ENCODE data around the gene NCBP2. TPM values are rescaled to one million over a fixed set of nuclear protein-coding genes. Genes with fewer than 3 reads are reported as not detected.
"Not testable (repeated sequence)": the region's sequence is repeated elsewhere in the genome, so short reads cannot be mapped to it uniquely, and the experiment has no call there.

The NCBP2 gene
- total RNA-seq, 2 experiments from 2014 or later, result 94.8 to 107 TPM

DNA sequence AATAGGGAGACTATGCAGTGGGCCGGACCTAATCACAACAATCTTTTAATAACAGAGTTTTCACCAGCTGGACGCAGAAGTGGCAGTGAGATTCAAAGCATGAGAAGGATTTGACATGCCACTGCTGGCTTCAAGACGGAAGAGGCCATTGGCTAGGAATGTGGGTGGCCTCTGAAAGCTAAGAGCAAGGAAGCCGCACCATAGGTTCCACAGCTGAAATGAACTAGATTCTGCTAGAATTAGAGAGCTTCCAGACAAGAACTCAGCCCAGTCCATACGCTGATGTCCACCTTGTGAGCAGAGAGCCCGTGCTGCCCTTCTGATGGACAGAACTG lies 6.9 kb upstream of the NCBP2 start:
- ChIA-PET CTCF (interaction anchor here (0.6 kb wide), 1 partner anchor 41 kb away, joined by 3 read pairs; no protein-coding TSS in a partner anchor), POLR2A (no interaction called here)
- ATAC-seq, result no peak
- Mint-ChIP-seq H3K4me3 (no peak overlapping the region), H3K27me3 (no peaks in the 10 kb centered on the region), H3K27ac (no peak overlapping the region), H3K36me3 (ENCODE audit: low read depth) (peaks cover 6% of the 10 kb centered on the region), H3K4me1 (peaks cover 7% of the 10 kb centered on the region), H3K9me3 (ENCODE audit: low read depth) (no peaks in the 10 kb centered on the region)
- DNase-seq, result no peak
- intact Hi-C loops (cut with DNase I, micrococcal nuclease), result loop anchor here in 1 of 2 experiments (10.0 kb wide), 1 partner anchor 344 kb away; no protein-coding TSS in a partner anchor

DNA sequence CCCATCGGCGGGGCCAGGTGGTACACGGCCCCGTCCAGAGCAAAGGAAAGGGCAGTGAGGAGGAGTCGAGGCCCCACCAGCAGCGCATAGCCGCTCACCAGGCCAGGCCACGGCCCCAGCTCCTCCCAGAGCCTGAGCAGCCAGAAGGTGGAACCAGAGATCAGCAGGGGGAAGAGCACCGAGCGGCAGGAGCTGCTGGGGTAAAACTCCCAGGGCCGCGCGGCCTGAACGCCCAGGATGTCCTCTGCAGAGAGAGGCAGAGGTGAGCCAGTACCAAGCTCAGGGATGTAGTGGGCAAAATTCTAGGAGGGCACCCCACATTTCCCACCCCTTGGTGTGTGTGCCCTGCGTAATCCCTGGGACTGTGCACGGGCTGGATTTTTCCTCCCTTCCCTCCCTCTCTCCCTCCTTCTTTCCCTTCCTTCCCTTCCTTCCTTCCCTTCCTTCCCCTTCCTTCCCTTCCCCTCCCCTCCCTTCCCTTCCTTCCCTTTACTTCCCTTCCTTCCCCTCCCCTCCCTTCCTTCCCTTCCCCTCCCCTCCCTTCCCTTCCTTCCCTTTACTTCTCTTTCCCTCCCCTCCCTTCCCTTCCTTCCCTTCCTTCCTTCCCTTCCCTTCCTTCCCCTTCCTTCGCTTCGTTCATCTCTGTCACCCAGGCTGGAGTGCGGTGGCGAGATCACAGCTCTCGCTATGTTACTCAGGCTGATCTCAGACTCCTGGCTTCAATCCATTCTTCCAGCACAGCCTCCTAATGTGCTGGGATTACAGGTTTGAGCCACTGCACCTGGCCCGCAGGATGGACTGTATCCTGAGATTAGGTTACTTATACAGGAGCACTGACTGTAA lies 6.3 kb upstream of the NCBP2 start:
- no peaks in the 10 kb centered on the region for H3K9me3 Mint-ChIP-seq (ENCODE audit: low read depth)
- H3K27ac Mint-ChIP-seq, result no peak overlapping the region
- no peak for DNase-seq
- peaks cover 8% of the 10 kb centered on the region for H3K36me3 Mint-ChIP-seq (ENCODE audit: low read depth)
- H3K27me3 Mint-ChIP-seq, result no peaks in the 10 kb centered on the region
- H3K4me3 Mint-ChIP-seq, result no peak overlapping the region
- no peak for ATAC-seq
- intact Hi-C loops (cut with DNase I, micrococcal nuclease), result loop anchor here in 1 of 2 experiments (10.0 kb wide), 1 partner anchor 344 kb away; no protein-coding TSS in a partner anchor
- ChIA-PET CTCF (interaction anchor here (0.6 to 0.8 kb wide), 3 partner anchors 10 to 238 kb away, joined by 3 to 4 read pairs (median 3); no protein-coding TSS in a partner anchor), POLR2A (no interaction called here)
- peaks cover 13% of the 10 kb centered on the region for H3K4me1 Mint-ChIP-seq

DNA sequence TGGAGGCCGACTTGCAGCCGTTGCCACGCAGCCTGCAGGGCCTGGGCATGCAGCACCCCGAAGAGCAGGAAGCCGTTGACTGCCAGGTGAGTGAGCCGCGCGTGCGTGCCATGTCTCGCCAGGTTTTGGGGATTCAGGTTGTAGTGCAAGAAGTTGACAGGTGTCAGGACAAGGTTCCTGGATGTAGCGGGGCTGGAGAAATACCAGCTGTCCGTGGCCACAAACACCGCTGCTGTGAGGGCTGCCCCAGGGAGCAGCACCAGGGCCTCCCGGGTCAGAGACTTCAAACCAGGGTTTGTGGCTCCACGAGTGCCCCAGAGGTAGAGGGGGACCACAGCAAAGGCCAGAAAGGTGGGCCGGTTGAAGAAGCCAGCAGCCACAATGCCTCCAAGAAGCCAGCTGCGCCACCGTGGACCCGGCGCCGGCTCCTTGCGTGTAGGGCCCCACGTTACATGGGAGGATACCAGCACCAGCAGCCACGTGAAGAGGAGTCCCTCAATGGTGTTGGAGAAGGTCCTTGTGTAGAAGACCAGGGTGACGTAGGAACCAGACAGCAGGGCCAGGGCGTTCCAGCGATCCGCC lies 5.6 kb upstream of the NCBP2 start:
- DNase-seq, result no peak
- CTCF ChIA-PET, result interaction anchor here (0.6 to 0.8 kb wide), 2 partner anchors 9 to 239 kb away, joined by 3 to 4 read pairs; no protein-coding TSS in a partner anchor
- Mint-ChIP-seq H3K27ac (no peak overlapping the region), H3K9me3 (ENCODE audit: low read depth) (no peaks in the 10 kb centered on the region), H3K36me3 (ENCODE audit: low read depth) (peaks cover 15% of the 10 kb centered on the region), H3K27me3 (no peaks in the 10 kb centered on the region), H3K4me1 (peaks cover 19% of the 10 kb centered on the region), H3K4me3 (no peak overlapping the region)
- POLR2A ChIA-PET, result no interaction called here
- no peak for ATAC-seq
- intact Hi-C loops (cut with DNase I, micrococcal nuclease), result loop anchor here in 1 of 2 experiments (10.0 kb wide), 1 partner anchor 343 kb away; no protein-coding TSS in a partner anchor

DNA sequence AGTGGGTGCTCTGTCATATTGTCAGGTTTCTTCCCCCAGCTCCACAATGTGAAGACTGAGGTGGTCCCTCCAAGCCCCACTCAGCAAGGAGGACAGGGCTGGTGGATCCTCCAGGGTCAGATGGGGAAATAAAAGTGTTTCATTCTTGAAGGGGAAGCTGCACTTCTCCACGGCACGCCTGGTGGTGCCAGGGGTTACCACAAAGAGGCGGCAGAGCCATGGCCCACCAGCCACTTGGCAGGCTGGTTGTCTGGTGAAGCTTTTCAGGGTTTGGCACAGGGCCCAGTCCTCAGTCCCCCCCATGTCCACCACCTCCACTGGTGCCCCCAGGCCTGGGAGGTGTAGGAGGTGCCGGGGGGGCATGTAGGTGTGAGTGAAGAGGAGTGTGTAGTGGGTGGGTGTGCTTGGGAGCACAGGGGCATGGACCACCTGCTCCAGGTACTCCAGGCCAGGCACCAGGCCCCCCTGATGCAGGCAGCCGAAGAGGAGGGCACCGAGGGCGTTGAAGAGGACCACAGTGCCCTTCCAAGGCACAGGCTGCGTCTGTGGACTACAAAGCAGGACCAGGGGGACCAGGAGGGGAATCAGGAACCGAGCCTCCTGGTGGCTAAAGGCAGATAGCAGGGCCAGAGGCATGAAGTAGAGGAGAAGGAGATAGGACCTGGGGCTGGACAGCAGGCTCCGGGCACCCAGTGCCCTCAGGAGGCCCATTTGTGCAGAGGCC lies 5.0 kb upstream of the NCBP2 start:
- ChIA-PET POLR2A (no interaction called here), CTCF (interaction anchor here (0.8 kb wide), 1 partner anchor 8 kb away, joined by 3 read pairs; no protein-coding TSS in a partner anchor)
- no peaks in the 10 kb centered on the region for H3K27me3 Mint-ChIP-seq
- peaks cover 19% of the 10 kb centered on the region for H3K4me1 Mint-ChIP-seq
- no peak overlapping the region for H3K4me3 Mint-ChIP-seq
- ATAC-seq (no peak), DNase-seq (no peak)
- no peaks in the 10 kb centered on the region for H3K9me3 Mint-ChIP-seq (ENCODE audit: low read depth)
- peaks cover 16% of the 10 kb centered on the region for H3K36me3 Mint-ChIP-seq (ENCODE audit: low read depth)
- H3K27ac Mint-ChIP-seq, result no peak overlapping the region
- intact Hi-C loops (cut with DNase I, micrococcal nuclease), result loop anchor here in 1 of 2 experiments (10.0 kb wide), 1 partner anchor 342 kb away; no protein-coding TSS in a partner anchor

DNA sequence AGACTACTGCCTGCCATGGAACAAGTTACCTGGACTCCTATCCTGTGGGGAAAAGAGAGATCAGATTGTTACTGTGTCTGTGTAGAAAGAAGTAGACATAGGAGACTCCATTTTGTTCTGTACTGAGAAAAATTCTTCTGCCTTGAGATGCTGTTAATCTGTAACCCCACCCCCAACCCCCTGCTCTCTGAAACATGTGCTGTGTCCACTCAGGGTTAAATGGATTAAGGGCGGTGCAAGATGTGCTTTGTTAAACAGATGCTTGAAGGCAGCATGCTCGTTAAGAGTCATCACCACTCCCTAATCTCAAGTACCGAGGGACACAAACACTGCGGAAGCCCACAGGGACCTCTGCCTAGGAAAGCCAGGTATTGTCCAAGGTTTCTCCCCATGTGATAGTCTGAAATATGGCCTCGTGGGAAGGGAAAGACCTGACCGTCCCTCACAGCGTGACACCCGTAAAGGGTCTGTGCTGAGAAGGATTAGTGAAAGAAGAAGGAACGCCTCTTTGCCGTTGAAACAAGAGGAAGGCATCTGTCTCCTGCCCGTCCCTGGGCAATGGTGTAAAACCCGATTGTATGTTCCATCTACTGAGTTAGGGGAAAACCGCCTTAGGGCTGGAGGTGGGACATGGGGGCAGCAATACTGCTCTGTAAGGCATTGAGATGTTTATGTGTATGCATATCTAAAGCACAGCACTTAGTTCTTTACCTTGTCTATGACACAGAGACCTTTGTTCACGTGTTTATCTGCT lies 1.9 kb upstream of the NCBP2 start:
- DNase-seq; H3K9me3 Mint-ChIP-seq (ENCODE audit: low read depth); ATAC-seq; POLR2A ChIA-PET; H3K27me3 Mint-ChIP-seq: not testable (repeated sequence)
- CTCF ChIA-PET, result interaction anchor here (1.2 to 1.5 kb wide), 2 partner anchors 11 to 333 kb away, joined by 4 read pairs; no protein-coding TSS in a partner anchor
- H3K27ac Mint-ChIP-seq, result peak overlapping the region; percentile 92
- H3K4me1 Mint-ChIP-seq, result peaks cover 37% of the 10 kb centered on the region
- intact Hi-C loops (cut with DNase I, micrococcal nuclease), result loop anchor here (5.0 to 10.0 kb wide), 3 partner anchors 312 to 1502 kb away; partner anchors contain the start of gene ACAP2 (in 1 of the 2)
- peaks cover 39% of the 10 kb centered on the region for H3K36me3 Mint-ChIP-seq (ENCODE audit: low read depth)
- H3K4me3 Mint-ChIP-seq, result peak overlapping the region; percentile 93

DNA sequence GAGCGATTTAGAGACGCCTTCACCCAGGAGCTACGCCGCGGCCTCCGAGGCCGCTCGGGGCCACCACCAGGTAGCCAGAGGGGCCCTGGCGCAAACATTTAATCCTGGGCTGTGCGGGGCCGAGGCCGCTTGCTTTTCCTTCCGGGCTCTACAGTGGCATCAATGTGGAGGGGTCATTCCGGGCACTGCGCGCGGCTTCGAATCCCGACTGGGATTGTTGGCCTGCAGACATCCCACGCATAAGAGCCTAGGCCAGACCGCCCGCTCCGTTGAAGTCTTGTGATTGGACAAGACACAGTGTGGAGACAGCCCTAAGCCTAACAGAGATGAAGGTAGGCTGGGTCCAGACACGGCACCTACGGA lies 568 bp upstream of the NCBP2 start:
- no peaks in the 10 kb centered on the region for H3K9me3 Mint-ChIP-seq (ENCODE audit: low read depth)
- peaks cover 43% of the 10 kb centered on the region for H3K4me1 Mint-ChIP-seq
- peak overlapping the region; percentile 92 for H3K27ac Mint-ChIP-seq
- CTCF ChIA-PET, result interaction anchor here (0.7 to 2.8 kb wide), 7 partner anchors 9 to 406 kb away, joined by 3 to 18 read pairs (median 3); partner anchors contain the start of gene SENP5
- DNase-seq (peak; percentile 37), ATAC-seq (no peak)
- H3K4me3 Mint-ChIP-seq, result peak overlapping the region; percentile 93
- H3K36me3 Mint-ChIP-seq (ENCODE audit: low read depth), result peaks cover 48% of the 10 kb centered on the region
- POLR2A ChIA-PET, result interaction anchor here (1.2 to 1.8 kb wide), 2 partner anchors 75 to 107 kb away, joined by 3 to 14 read pairs; partner anchors contain the start of gene SENP5
- H3K27me3 Mint-ChIP-seq, result no peaks in the 10 kb centered on the region
- intact Hi-C loops (cut with DNase I, micrococcal nuclease), result loop anchor here (1.0 to 10.0 kb wide), 13 partner anchors 26 to 1501 kb away; partner anchors contain the start of genes FBXO45 (in 2 of the 2), SENP5 (in 2 of the 2), WDR53 (in 2 of the 2) and ACAP2 (in 1 of the 2)

DNA sequence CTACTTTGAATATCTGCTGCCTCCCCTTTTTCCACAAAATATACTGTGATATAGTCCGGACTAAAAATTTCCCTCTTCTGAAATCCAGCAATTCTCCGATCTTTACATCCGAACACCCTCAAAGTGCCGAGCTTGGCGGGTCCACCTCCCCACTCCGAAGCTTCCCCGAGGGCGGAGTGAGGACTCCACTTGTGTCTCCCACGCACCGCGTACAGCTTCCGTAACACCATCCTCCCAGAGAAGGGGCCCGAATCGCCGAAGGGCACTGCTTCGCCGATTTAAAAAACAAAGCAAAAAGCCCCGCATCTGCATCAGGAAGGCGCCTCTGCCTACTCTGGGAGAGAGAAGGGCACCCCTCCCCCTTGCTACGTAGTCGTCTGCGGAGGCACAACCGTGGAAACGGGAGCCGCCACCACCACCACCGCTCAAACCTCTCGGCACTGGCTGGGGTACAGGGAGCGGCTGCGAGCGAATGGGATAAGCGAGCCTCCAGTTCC lies 551 bp downstream of the NCBP2 start:
- POLR2A ChIA-PET, result interaction anchor here (0.5 to 1.8 kb wide), 5 partner anchors 74 to 829 kb away, joined by 3 to 14 read pairs (median 3); partner anchors contain the start of gene SENP5
- intact Hi-C loops (cut with DNase I, micrococcal nuclease), result loop anchor here (1.0 to 10.0 kb wide), 13 partner anchors 28 to 1499 kb away; partner anchors contain the start of genes FBXO45 (in 2 of the 2), SENP5 (in 2 of the 2), WDR53 (in 2 of the 2) and ACAP2 (in 1 of the 2)
- Mint-ChIP-seq H3K36me3 (ENCODE audit: low read depth) (peaks cover 59% of the 10 kb centered on the region), H3K9me3 (ENCODE audit: low read depth) (no peaks in the 10 kb centered on the region), H3K27ac (peak overlapping the region; percentile 99), H3K4me1 (peaks cover 45% of the 10 kb centered on the region), H3K4me3 (peak overlapping the region; percentile 93), H3K27me3 (no peaks in the 10 kb centered on the region)
- DNase-seq (peak; percentile 79), ATAC-seq (peak; percentile 42)
- CTCF ChIA-PET, result interaction anchor here (0.7 to 2.8 kb wide), 6 partner anchors 10 to 343 kb away, joined by 3 to 18 read pairs (median 4); partner anchors contain the start of gene SENP5

DNA sequence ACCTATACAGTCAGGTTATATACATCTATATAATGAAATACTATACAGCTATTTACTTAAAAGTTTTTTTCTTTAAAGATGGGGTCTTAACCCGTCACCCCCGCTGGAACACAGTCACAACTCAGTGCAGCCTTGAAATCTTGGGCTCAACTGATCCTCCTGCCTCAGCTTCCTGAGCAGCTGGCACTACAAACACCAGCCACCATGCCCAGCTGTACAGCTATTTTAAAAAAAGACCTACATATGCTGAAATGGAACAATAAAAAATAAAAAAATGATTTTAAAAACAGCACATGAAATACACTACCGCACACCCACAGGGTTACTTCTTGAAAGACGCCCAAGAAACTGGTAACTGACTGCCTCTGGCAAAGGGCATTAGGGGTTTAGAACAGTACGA lies 3.8 kb downstream of the NCBP2 start:
- peaks cover 31% of the 10 kb centered on the region for H3K4me1 Mint-ChIP-seq
- DNase-seq, result no peak
- H3K4me3 Mint-ChIP-seq, result no peak overlapping the region
- no peak for ATAC-seq
- CTCF ChIA-PET, result interaction anchor here (0.7 kb wide), 1 partner anchor 9 kb away, joined by 3 read pairs; no protein-coding TSS in a partner anchor
- POLR2A ChIA-PET, result no interaction called here
- H3K27ac Mint-ChIP-seq, result peak overlapping the region; percentile 83
- intact Hi-C loops (cut with DNase I, micrococcal nuclease), result no loop called here
- peaks cover 71% of the 10 kb centered on the region for H3K36me3 Mint-ChIP-seq (ENCODE audit: low read depth)
- no peaks in the 10 kb centered on the region for H3K9me3 Mint-ChIP-seq (ENCODE audit: low read depth)
- no peaks in the 10 kb centered on the region for H3K27me3 Mint-ChIP-seq

DNA sequence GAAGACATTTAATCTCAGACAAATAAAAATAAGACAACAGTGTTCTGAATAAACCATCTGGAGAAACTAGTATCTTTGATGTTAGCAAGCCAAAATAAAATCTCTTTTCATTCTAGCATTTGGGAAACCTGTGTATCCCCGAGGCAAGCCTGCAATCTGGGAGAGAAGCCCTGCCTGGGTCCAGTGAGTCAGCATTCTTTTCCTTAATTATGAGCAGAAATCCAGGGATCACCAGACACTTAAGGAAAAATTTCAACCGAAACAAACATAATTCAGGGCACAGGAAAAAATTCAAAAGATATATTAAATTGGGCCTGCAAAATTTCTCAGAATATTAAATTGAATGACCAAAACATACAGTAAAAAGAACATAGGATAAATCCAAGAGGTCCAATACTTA lies 4.2 kb downstream of the NCBP2 start:
- ChIA-PET CTCF (interaction anchor here (0.8 kb wide), 1 partner anchor 84 kb away, joined by 3 read pairs; no protein-coding TSS in a partner anchor), POLR2A (no interaction called here)
- peaks cover 26% of the 10 kb centered on the region for H3K4me1 Mint-ChIP-seq
- H3K27me3 Mint-ChIP-seq, result no peaks in the 10 kb centered on the region
- H3K36me3 Mint-ChIP-seq (ENCODE audit: low read depth), result peaks cover 70% of the 10 kb centered on the region
- H3K4me3 Mint-ChIP-seq, result no peak overlapping the region
- H3K9me3 Mint-ChIP-seq (ENCODE audit: low read depth), result no peaks in the 10 kb centered on the region
- no peak for ATAC-seq
- intact Hi-C loops (cut with DNase I, micrococcal nuclease), result no loop called here
- peak overlapping the region; percentile 59 for H3K27ac Mint-ChIP-seq
- no peak for DNase-seq

DNA sequence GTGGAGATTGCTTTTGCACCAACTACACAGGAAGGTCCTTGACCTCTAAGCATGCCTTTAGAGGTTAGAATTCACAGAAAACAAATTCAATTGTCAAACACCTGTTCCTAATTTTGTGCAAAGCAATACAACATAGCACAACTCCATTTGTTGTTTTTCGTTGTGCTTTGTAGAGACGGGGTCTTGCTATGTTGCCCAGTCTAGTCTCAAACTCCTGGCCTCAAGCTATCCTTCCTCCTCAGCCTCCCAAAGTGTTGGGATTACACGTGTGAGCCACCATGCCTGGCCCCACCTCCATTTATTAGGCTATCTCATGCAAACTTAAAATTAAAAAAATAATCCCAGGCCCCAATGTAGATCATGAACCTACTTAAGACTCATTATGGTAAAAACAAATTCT lies 6.0 kb downstream of the NCBP2 start:
- Mint-ChIP-seq H3K4me3 (no peak overlapping the region), H3K4me1 (peaks cover 24% of the 10 kb centered on the region), H3K9me3 (ENCODE audit: low read depth) (no peaks in the 10 kb centered on the region), H3K27ac (peak overlapping the region; percentile 49), H3K27me3 (no peaks in the 10 kb centered on the region), H3K36me3 (ENCODE audit: low read depth) (peaks cover 68% of the 10 kb centered on the region)
- ChIA-PET CTCF (no interaction called here), POLR2A (no interaction called here)
- no peak for DNase-seq
- intact Hi-C loops (cut with DNase I, micrococcal nuclease), result no loop called here
- no peak for ATAC-seq

All from activated CD4-positive, alpha-beta T cell treated with anti-CD3 and anti-CD28 coated beads for 36 hours (primary cell).